Measurements from ENCODE around the gene UGP2. TPM values are rescaled to one million over a fixed set of nuclear protein-coding genes. Genes with fewer than 3 reads are reported as not detected.

UGP2 gene
- total and polyA plus RNA-seq, 4 donors, result 76.2 to 723 (median 261) TPM

- H3K9ac ChIP-seq (ENCODE audit: low read depth in 1 of 2, low read length in 2 of 2), result no peak overlapping the region
- H3K36me3 ChIP-seq (ENCODE audit: control insufficient read depth in 4 of 4, insufficient read depth in 3 of 4, low read depth in 1 of 4, low read length in 3 of 4), result no peaks in the 10 kb centered on the region
- TF ChIP-seq TAF1 (conservative IDR thresholded peaks at IDR 0.05), result no peak
- TF ChIP-seq ZBTB33 (IDR thresholded peaks at IDR 0.05), result no peak
- TF ChIP-seq FOXA2 (IDR thresholded peaks at IDR 0.05), result no peak
- no peak for TF ChIP-seq EGR1 (IDR thresholded peaks at IDR 0.05; ENCODE audit: low read depth in 2 of 2)
- TF ChIP-seq GABPA (IDR thresholded peaks at IDR 0.05 in 1 of 2, conservative IDR thresholded peaks at IDR 0.05 in 1 of 2), result no peak
- no peak for TF ChIP-seq SP1 (IDR thresholded peaks at IDR 0.05)
- no peak for TF ChIP-seq CTCF (IDR thresholded peaks at IDR 0.05; ENCODE audit: low read depth, low read length, missing input control)
- no peak for TF ChIP-seq MAX (IDR thresholded peaks at IDR 0.05)
- no peak for TF ChIP-seq RAD21 (IDR thresholded peaks at IDR 0.05)
- H3K4me1 ChIP-seq (ENCODE audit: control insufficient read depth in 4 of 4, insufficient read depth in 4 of 4, low read length in 3 of 4), result peaks cover 0 to 12% (median 7%) of the 10 kb centered on the region in 4 donors
- DNase-seq (ENCODE audit: low spot score), result no peak
- no peaks in the 10 kb centered on the region for H3K9me3 ChIP-seq (ENCODE audit: control insufficient read depth in 4 of 4, low read length in 3 of 4)
- no peaks in the 10 kb centered on the region for H3K27me3 ChIP-seq (ENCODE audit: control insufficient read depth in 4 of 4, insufficient read depth in 4 of 4, low read length in 3 of 4)
- no peak overlapping the region for H3K4me3 ChIP-seq (ENCODE audit: low read depth in 1 of 3, low read length in 3 of 3)
- 98% methylated on average over 1 of the region's 1 CpG for WGBS
- no peak overlapping the region for H3K27ac ChIP-seq (ENCODE audit: low read depth in 1 of 2, low read length in 2 of 2)
These were observed 49.2 kb upstream of the UGP2 start for GRCh38 chr2:63792530-63792929.

- TF ChIP-seq JUND (IDR thresholded peaks at IDR 0.05) (no peak), MAX (IDR thresholded peaks at IDR 0.05) (no peak), CTCF (IDR thresholded peaks at IDR 0.05; ENCODE audit: low read depth, low read length, missing input control) (no peak), NR2F2 (IDR thresholded peaks at IDR 0.05) (no peak), GABPA (IDR thresholded peaks at IDR 0.05 in 1 of 2, conservative IDR thresholded peaks at IDR 0.05 in 1 of 2) (no peak), EGR1 (IDR thresholded peaks at IDR 0.05; ENCODE audit: low read depth in 2 of 2) (no peak)
- Histone ChIP-seq H3K36me3 (ENCODE audit: control insufficient read depth in 4 of 4, insufficient read depth in 3 of 4, low read depth in 1 of 4, low read length in 3 of 4) (no peaks in the 10 kb centered on the region), H3K27me3 (ENCODE audit: control insufficient read depth in 4 of 4, insufficient read depth in 4 of 4, low read length in 3 of 4) (no peaks in the 10 kb centered on the region), H3K9ac (ENCODE audit: low read depth in 1 of 2, low read length in 2 of 2) (no peak overlapping the region), H3K9me3 (ENCODE audit: control insufficient read depth in 4 of 4, low read length in 3 of 4) (no peaks in the 10 kb centered on the region), H3K4me1 (ENCODE audit: control insufficient read depth in 4 of 4, insufficient read depth in 4 of 4, low read length in 3 of 4) (peaks cover 0 to 3% (median under 1%) of the 10 kb centered on the region in 4 donors), H3K27ac (ENCODE audit: low read depth in 1 of 2, low read length in 2 of 2) (no peak overlapping the region), H3K4me3 (ENCODE audit: low read depth in 1 of 3, low read length in 3 of 3) (no peak overlapping the region)
- no peak for DNase-seq (ENCODE audit: low spot score)
- WGBS, result 98% methylated on average over 1 of the region's 1 CpG
These were observed 45.3 kb upstream of the UGP2 start for GRCh38 chr2:63796366-63796765.

Data from liver (tissue), 9 donors.